ENCODE data around the gene PRSS12. TPM values are rescaled to one million over a fixed set of nuclear protein-coding genes. Genes with fewer than 3 reads are reported as not detected.

Gene PRSS12
- total and polyA plus RNA-seq, 2 experiments from 2014 or later = 5.5 to 12.9 TPM

GRCh38 chr4:118350961-118351360 lies 1.8 kb downstream of the PRSS12 start:
- H2AFZ ChIP-seq = no peak overlapping the region
- ATAC-seq (no peak), DNase-seq (ENCODE audit: low spot score) (no peak)
- H3K79me2 ChIP-seq (replicated peaks; ENCODE audit: insufficient read depth) = no peaks in the 10 kb centered on the region; the same call in 1 of the 2 replicates
- peaks cover 36% of the 10 kb centered on the region for H3K4me1 Mint-ChIP-seq
- peaks cover 35% of the 10 kb centered on the region for H3K27me3 ChIP-seq (ENCODE audit: insufficient read depth)
- peaks cover 18% of the 10 kb centered on the region for H3K27me3 Mint-ChIP-seq (ENCODE audit: insufficient read depth, low read depth, poor library complexity)
- no peak overlapping the region for H3K4me2 ChIP-seq
- no peaks in the 10 kb centered on the region for H3F3A ChIP-seq (replicated peaks; ENCODE audit: low read depth)
- H3K9me2 ChIP-seq (ENCODE audit: insufficient read depth) = no peaks in the 10 kb centered on the region
- H4K20me1 ChIP-seq (replicated peaks; ENCODE audit: insufficient read depth) = no peaks in the 10 kb centered on the region
- no peaks in the 10 kb centered on the region for H3K9me3 Mint-ChIP-seq
- no peaks in the 10 kb centered on the region for H3K36me3 ChIP-seq (ENCODE audit: insufficient read depth)
- H3K4me3 Mint-ChIP-seq = no peak overlapping the region
- TF ChIP-seq POLR2AphosphoS5 (IDR thresholded peaks at IDR 0.05; ENCODE audit: low read depth) = no peak
- TF ChIP-seq, protein P1, sequence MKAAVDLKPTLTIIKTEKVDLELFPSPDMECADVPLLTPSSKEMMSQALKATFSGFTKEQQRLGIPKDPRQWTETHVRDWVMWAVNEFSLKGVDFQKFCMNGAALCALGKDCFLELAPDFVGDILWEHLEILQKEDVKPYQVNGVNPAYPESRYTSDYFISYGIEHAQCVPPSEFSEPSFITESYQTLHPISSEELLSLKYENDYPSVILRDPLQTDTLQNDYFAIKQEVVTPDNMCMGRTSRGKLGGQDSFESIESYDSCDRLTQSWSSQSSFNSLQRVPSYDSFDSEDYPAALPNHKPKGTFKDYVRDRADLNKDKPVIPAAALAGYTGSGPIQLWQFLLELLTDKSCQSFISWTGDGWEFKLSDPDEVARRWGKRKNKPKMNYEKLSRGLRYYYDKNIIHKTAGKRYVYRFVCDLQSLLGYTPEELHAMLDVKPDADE (IDR thresholded peaks at IDR 0.05) = no peak
- no peak for TF ChIP-seq JUNB (IDR thresholded peaks at IDR 0.05; ENCODE audit: unreplicated experiment)
- TF ChIP-seq REST (IDR thresholded peaks at IDR 0.05; ENCODE audit: unreplicated experiment) = no peak
- no peak for TF ChIP-seq STAT1 (IDR thresholded peaks at IDR 0.05; ENCODE audit: unreplicated experiment)
- no peak for TF ChIP-seq CREB1 (CRISPR knock-in tag; IDR thresholded peaks at IDR 0.05; ENCODE audit: low read depth)
- TF ChIP-seq NANOG (IDR thresholded peaks at IDR 0.05; ENCODE audit: borderline replicate concordance) = no peak
- no peak overlapping the region for H3K27ac Mint-ChIP-seq
- H3K4me3 ChIP-seq = no peak overlapping the region; the same call in 1 of the 2 replicates
- no peak overlapping the region for H3K27ac ChIP-seq (ENCODE audit: low read depth)
- peaks cover 34% of the 10 kb centered on the region; the same call in 1 of the 2 replicates for H3K4me1 ChIP-seq (ENCODE audit: insufficient read depth)
- no peaks in the 10 kb centered on the region; the same call in 2 of the 3 replicates for H3K36me3 Mint-ChIP-seq (ENCODE audit: low read depth)

- Histone ChIP-seq H3K4me1 (ENCODE audit: insufficient read depth) (peaks cover 23% of the 10 kb centered on the region; the same call in 1 of the 2 replicates), H4K20me1 (replicated peaks; ENCODE audit: insufficient read depth) (no peaks in the 10 kb centered on the region), H3K36me3 (ENCODE audit: insufficient read depth) (no peaks in the 10 kb centered on the region), H3K4me3 (no peak overlapping the region), H3K27me3 (ENCODE audit: insufficient read depth) (peaks cover 30% of the 10 kb centered on the region), H3K27ac (ENCODE audit: low read depth) (no peak overlapping the region), H2AFZ (no peak overlapping the region), H3K4me2 (no peak overlapping the region), H3K9me2 (ENCODE audit: insufficient read depth) (no peaks in the 10 kb centered on the region), H3K79me2 (replicated peaks; ENCODE audit: insufficient read depth) (no peaks in the 10 kb centered on the region; the same call in 1 of the 2 replicates), H3F3A (replicated peaks; ENCODE audit: low read depth) (no peaks in the 10 kb centered on the region)
- ATAC-seq (no peak), DNase-seq (ENCODE audit: low spot score) (no peak)
- peaks cover 16% of the 10 kb centered on the region for H3K27me3 Mint-ChIP-seq (ENCODE audit: insufficient read depth, low read depth, poor library complexity)
- no peaks in the 10 kb centered on the region for H3K9me3 Mint-ChIP-seq
- H3K36me3 Mint-ChIP-seq (ENCODE audit: low read depth) = no peaks in the 10 kb centered on the region; the same call in 2 of the 3 replicates
- no peak overlapping the region for H3K4me3 Mint-ChIP-seq
- H3K27ac Mint-ChIP-seq = no peak overlapping the region
- peaks cover 36% of the 10 kb centered on the region for H3K4me1 Mint-ChIP-seq
- TF ChIP-seq ZNF331 (CRISPR knock-in tag; IDR thresholded peaks at IDR 0.05; ENCODE audit: low read depth) (no peak), NANOG (IDR thresholded peaks at IDR 0.05; ENCODE audit: borderline replicate concordance) (no peak), POLR2AphosphoS5 (IDR thresholded peaks at IDR 0.05; ENCODE audit: low read depth) (no peak), STAT1 (IDR thresholded peaks at IDR 0.05; ENCODE audit: unreplicated experiment) (no peak), EZH2phosphoT487 (IDR thresholded peaks at IDR 0.05; ENCODE audit: unreplicated experiment) (no peak), EZH2 (IDR thresholded peaks at IDR 0.05; ENCODE audit: low read depth, unreplicated experiment) (no peak)
- TF ChIP-seq, protein P1 (IDR thresholded peaks at IDR 0.05) = no peak
These were observed 3.9 kb downstream of the PRSS12 start for GRCh38 chr4:118348886-118349285.

Data from GM23338 (cell line).